Measurements from ENCODE around the gene ST3GAL3.

ST3GAL3 gene

GRCh38 chr1:43947874-43948437 is 240.6 kb downstream of the ST3GAL3 start:
- DNase-seq: no peak

- no peak for DNase-seq
These were observed 242.3 kb downstream of the ST3GAL3 start for GRCh38 chr1:43949678-43950077.

DNA sequence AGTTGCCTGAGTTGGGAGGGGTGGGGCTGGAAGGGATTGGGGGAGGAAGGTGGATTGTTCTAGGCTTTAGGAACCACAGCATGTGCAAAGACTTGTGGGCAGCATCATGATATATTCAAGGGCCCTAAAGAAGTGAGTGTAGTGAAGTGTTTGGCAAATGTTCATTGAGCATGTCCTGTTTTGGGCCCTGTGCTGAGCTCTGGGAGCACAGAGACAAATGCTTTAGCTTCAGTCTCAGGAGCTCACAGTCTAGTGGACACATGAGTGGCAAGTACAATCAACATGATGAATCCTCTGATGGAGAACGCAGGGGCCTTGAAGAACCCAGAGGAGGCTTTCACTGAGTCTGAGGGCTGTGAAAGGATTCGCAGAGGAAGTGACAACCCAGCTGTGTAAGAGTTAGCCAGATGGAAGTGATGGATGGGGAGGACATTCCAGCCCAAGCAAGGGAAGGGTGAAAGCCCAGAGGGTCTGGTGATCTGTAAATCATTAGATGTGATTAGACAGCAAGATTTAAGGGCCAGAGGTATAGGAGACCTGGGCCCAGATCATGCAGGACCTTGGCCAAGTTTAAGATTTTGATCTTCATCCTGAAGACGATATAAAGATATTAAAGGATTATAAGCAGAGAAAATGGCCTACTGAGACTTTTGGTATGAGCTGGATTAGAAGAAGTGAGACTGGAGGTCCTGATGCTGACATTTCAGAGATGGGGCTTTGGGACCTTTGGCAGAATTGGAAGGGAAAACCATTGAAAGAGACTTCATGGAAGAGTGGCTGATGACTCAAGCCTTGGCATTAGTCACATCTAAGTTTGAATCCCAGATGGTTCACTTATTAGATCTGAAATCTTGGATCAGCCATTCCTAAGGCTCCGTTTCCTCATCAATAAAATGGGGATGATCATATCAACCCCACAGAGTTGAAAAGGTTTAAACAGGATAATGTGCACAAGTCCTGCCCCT is 244.0 kb downstream of the ST3GAL3 start:
- DNase-seq: no peak

DNA sequence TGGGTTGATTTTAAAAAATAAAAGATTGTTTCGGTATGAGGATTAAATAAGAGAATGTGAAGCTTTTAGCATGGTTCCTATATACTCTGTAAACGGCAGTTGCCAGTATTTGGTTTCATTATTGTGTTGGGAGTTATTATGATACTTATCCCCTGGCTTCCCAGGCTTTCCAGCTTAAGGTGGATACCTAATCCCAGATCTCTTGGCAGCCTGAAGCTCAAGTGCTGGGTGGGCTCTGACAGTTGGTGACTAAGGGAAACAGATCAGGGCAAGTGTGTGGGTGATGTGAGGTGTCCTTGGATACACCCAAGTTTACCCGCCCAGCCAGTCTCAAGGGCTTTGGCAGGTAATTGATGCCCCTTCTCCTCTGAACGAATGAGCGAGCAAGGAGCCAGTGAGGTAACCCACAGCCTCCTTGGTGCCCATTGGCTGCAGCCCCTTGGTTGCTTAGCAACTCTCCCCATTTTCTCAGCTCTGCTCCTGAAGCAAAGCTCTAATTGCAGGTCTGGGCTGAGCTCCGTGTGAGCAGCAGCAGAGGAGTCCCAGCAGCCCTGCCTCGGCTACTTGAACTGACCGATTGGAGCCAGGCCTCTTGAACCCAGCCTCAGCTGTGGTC is 245.5 kb downstream of the ST3GAL3 start:
- no peak for DNase-seq

GRCh38 chr1:43953361-43953760 is 246.0 kb downstream of the ST3GAL3 start:
- no peak for DNase-seq

DNA sequence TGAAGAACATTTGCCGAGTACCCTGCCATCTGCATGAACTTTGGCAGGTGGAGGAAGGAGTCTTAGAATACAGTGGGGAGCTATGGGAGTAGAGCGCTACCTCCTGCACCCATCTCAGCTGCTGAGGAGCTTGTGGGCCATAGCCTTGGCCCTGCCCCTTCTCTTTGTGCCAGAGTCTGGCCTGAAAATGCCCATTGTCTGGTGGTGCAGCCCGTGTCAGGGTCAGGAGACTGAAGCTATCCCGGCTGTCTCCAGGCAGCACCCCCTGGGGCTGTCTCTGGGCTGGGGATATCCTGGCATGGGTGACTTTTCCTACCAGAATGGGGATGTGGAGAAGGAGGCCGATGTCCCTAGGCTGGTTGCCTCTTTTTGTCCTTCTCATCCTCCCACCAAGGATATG is 246.7 kb downstream of the ST3GAL3 start:
- no peak for DNase-seq

DNA sequence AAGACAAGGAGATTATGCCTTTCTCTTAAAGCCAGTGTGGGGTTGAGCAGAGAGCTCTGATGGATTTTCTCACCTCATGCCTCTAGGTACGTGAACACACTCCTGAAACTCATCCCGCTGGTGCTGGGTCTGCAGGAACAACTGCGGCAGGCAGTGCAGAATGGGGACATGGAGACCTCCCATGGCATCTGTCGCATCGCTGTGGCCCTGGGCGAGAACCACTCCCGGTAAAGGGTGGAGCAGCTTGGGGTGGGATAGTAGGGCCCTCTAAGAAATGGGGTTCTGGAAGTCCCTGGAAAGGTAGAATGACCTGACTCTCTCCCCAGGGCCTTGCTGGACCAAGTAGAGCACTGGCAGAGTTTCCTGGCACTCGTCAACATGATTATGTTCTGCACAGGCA is 248.9 kb downstream of the ST3GAL3 start:
- DNase-seq: no peak

DNA sequence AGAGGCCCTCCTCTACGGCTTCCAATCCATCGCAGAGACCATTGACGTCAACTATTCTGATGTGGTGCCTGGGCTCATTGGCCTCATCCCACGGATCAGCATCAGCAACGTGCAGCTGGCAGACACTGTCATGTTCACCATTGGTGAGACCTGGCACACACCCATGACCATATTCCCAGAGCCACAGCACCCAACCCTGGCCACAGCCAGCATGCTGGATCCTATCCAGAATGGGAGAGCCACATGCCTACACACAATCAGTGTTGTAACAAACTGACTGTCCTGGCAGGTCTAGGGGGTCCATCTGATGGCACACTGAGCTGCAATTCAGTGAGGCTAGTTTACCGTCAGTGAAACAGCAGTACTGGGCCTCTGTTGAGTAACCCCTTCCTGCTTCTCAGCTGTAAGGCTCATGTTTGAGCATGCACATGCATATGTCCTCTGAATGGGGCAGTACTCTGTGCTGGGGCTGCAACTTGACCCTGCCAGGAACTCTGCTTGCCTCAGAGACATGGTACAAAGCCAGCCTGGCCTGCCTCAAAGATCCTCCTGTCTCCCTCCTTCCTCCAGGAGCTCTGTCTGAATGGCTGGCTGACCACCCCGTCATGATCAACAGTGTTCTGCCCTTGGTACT is 250.2 kb downstream of the ST3GAL3 start:
- no peak for DNase-seq

DNA sequence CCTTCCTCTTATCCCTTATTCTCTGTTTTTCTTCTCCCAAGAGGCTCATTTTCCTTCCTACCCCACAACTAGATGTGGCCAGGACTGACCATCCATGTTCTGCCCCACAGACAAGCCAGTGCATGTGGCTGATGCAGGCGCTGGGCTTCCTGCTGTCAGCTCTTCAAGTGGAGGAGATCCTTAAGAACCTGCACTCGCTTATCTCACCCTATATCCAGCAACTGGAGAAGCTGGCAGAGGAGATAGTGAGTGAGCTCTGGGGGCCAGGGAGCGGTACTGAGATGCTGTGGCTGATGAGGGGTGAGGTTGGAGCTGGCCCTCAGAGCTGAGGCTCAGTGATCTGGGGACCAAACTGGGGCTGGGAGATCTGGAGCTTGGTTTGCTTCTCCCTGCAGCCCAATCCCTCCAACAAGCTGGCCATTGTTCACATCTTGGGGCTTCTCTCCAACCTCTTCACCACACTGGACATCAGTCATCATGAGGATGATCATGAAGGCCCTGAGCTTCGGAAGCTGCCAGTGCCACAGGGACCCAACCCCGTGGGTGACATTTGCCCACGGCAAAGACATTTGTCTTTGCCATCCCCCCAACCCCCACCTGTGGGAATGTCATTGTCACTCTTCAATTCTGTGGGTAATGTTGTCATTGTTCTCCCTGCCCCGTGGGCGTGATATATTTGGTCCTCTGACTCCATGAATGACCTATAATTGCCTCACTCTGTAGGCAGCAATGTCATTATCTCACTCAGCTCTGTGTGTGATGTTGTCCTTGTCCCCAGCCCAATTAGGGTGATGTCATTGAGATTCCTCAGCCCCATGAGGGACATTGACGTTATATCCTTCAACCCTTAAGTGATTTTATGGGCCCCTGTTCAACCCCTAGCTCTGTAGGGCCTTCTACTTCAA is 251.3 kb downstream of the ST3GAL3 start:
- DNase-seq: no peak

- DNase-seq: no peak
These were observed 253.5 kb downstream of the ST3GAL3 start for GRCh38 chr1:43960798-43961197.

- DNase-seq: no peak
These were observed 254.4 kb downstream of the ST3GAL3 start for GRCh38 chr1:43961692-43962091.

- no peak for DNase-seq
These were observed 255.0 kb downstream of the ST3GAL3 start for GRCh38 chr1:43962324-43962723.

GRCh38 chr1:43963006-43963405 is 255.7 kb downstream of the ST3GAL3 start:
- no peak for DNase-seq

DNA sequence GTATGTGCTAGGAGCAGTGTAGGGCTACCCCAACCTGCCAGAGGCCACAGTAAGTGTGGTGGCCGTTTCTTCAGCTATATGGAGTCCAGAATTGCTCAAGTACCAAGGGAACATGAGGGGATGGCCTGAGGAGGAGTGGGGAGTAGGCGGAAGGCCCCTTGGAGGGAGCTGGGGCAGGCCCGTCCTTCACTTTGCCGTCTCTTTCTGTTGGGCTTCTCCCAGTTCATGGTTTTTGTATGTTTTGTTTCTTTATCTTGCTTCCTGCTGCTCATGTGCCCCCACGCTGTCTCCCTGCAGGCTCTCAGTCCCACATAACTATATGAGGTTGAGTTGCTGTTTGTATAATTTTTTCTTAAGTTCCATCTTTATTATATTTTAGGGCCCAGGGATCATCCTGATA is 256.6 kb downstream of the ST3GAL3 start:
- no peak for DNase-seq

DNA sequence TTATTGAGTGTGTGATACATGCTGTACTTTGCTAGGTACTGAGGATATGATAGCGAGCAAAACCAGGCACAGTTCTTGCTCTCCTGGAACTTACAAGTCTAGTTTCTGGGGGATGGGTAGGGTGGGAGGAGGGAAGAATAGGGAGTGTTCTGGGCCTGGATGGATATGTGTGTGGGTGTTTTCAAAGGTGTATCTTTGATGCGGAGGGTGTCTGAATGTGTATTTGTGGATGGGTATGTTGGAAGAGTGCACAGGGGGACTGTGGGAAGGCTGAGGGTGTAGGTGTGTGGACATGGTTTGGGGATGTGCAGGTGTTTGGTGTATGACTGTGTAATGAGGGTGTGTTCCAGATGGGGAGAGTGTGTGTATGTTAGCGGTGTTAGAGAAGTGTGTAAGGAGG is 258.0 kb downstream of the ST3GAL3 start:
- DNase-seq: no peak

- DNase-seq: no peak
These were observed 261.1 kb downstream of the ST3GAL3 start for GRCh38 chr1:43968348-43968948.

GRCh38 chr1:43969416-43969745 is 262.0 kb downstream of the ST3GAL3 start:
- no peak for DNase-seq

- DNase-seq: peak; percentile 91 to 92
These were observed 262.6 kb downstream of the ST3GAL3 start, which contains the start of gene DPH2 for GRCh38 chr1:43969746-43970466. Gene DPH2, plus strand, starts transcription at chr1:43970010. Its CDS starts 166 bp downstream, at chr1:43970176.

- DNase-seq: no peak
These were observed 263.2 kb downstream of the ST3GAL3 start for GRCh38 chr1:43970502-43970901.

GRCh38 chr1:43970911-43971310 is 263.6 kb downstream of the ST3GAL3 start:
- no peak for DNase-seq

- DNase-seq: no peak
These were observed 264.1 kb downstream of the ST3GAL3 start for GRCh38 chr1:43971336-43971980.

Measured in stimulated activated CD4-positive, alpha-beta T cell treated with anti-CD3 and anti-CD28 coated beads, Interleukin-2, amount 100 ng/mL, for 48 hours (primary cell).